Measurements from ENCODE around the gene EPHA6.
A peak's percentile ranks its signal among the peaks of the same experiment; 100 is the strongest.

EPHA6 gene

DNA sequence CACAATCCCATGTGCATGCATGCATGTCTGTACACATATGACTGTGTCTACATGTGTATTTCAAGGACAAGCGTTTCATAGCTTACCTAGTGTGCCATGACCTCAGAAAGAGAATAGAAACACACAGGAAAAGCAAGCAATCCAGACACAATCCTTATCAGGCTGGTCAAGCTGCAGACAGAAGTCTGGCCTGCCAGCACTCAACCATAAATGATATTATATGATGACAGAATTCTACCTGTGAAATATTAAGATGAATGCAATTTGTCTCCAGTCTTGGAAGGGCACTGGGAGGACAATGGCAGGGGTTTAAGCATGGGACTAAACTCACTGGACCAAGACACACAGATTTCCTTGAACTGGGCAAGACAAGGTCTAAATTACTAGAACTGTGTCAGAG, 899.2 kb downstream of the EPHA6 start:
- H3K4me3 ChIP-seq (ENCODE audit: low read depth, low read length) = no peak overlapping the region
- no peak for TF ChIP-seq CTCF (IDR thresholded peaks at IDR 0.05; ENCODE audit: control insufficient read depth, extremely low read depth, insufficient read depth)
- DNase-seq (ENCODE audit: low read depth) = no peak

GRCh38 chr3:97719156-97719821, 904.9 kb downstream of the EPHA6 start:
- TF ChIP-seq CTCF (IDR thresholded peaks at IDR 0.05; ENCODE audit: control insufficient read depth, extremely low read depth, insufficient read depth) = peak; percentile 92
- DNase-seq (ENCODE audit: low read depth) = peak; percentile 61
- no peak overlapping the region for H3K4me3 ChIP-seq (ENCODE audit: low read depth, low read length)

DNA sequence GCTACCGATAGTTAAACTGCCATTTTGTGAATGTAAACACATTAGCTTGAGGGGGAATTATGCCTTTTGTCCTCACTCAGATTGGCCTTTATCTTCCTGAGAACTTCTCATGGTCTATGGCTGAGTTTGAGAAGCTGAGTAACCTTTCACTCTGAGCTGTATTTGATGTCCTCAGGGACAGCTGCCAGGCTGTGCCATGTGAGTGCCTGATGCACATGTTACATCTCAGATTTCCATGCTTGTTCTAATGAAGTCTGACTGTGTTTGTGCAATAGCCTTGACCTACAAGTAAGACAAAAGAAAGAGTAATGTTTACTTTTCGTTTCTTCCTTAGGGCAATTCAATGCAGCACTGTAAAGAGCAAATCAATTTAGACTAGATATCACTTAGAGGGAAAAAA, 906.0 kb downstream of the EPHA6 start:
- DNase-seq (ENCODE audit: low read depth) = no peak
- TF ChIP-seq CTCF (IDR thresholded peaks at IDR 0.05; ENCODE audit: control insufficient read depth, extremely low read depth, insufficient read depth) = no peak
- H3K4me3 ChIP-seq (ENCODE audit: low read depth, low read length) = no peak overlapping the region

- TF ChIP-seq CTCF (IDR thresholded peaks at IDR 0.05; ENCODE audit: control insufficient read depth, extremely low read depth, insufficient read depth) = no peak
These were observed 907.1 kb downstream of the EPHA6 start for GRCh38 chr3:97721446-97721845.

GRCh38 chr3:97736928-97737327, 922.5 kb downstream of the EPHA6 start:
- DNase-seq (ENCODE audit: low read depth) = no peak

More at GRCh38 chr3:97721446-97721845, 907.1 kb downstream of the EPHA6 start:
- no peak overlapping the region for H3K4me3 ChIP-seq (ENCODE audit: low read depth, low read length)
- no peak for DNase-seq (ENCODE audit: low read depth)

GRCh38 chr3:97738761-97739160, 924.4 kb downstream of the EPHA6 start:
- no peak for TF ChIP-seq CTCF (IDR thresholded peaks at IDR 0.05; ENCODE audit: control insufficient read depth, extremely low read depth, insufficient read depth)
- no peak for DNase-seq (ENCODE audit: low read depth)
- H3K4me3 ChIP-seq (ENCODE audit: low read depth, low read length) = no peak overlapping the region

More at GRCh38 chr3:97736928-97737327, 922.5 kb downstream of the EPHA6 start:
- no peak overlapping the region for H3K4me3 ChIP-seq (ENCODE audit: low read depth, low read length)
- no peak for TF ChIP-seq CTCF (IDR thresholded peaks at IDR 0.05; ENCODE audit: control insufficient read depth, extremely low read depth, insufficient read depth)

GRCh38 chr3:97742036-97742435, 927.6 kb downstream of the EPHA6 start:
- no peak for TF ChIP-seq CTCF (IDR thresholded peaks at IDR 0.05; ENCODE audit: control insufficient read depth, extremely low read depth, insufficient read depth)
- no peak for DNase-seq (ENCODE audit: low read depth)
- no peak overlapping the region for H3K4me3 ChIP-seq (ENCODE audit: low read depth, low read length)

Measured in LNCaP clone FGC (cell line).